Measurements from ENCODE around the gene PPM1E.

GRCh38 chr17:58865301-58865700 is 109.6 kb downstream of the PPM1E start:
- TF ChIP-seq FOXM1 (IDR thresholded peaks at IDR 0.05; ENCODE audit: borderline replicate concordance): no peak
- TF ChIP-seq NFRKB (IDR thresholded peaks at IDR 0.05): no peak
- TF ChIP-seq SUZ12 (IDR thresholded peaks at IDR 0.05): no peak
- TF ChIP-seq ARNT (IDR thresholded peaks at IDR 0.05): no peak
